Hematopoietic multipotent progenitor cell treated with erythropoietin and hydrocortisone succinate and interleukin-3 and kit ligand, for 6 days (in vitro differentiated cells): Measurements from ENCODE around the gene DAND5.
"Not testable (repeated sequence)": the region's sequence is repeated elsewhere in the genome, so short reads cannot be mapped to it uniquely, and the experiment has no call there.

ENCODE experiments used
- DNase-seq: peaks from one replicate; pipeline ENCODE4 v3.0.0-alpha.2; 2015

DAND5 gene

GRCh38 chr19:12967907-12968306 lies 1.5 kb upstream of the DAND5 start:
- DNase-seq: no peak

GRCh38 chr19:12970070-12970820 lies 869 bp downstream of the DAND5 start:
- DNase-seq: no peak

GRCh38 chr19:12973236-12973635 lies 3.9 kb downstream of the DAND5 start:
- DNase-seq: no peak

- peak; percentile 74 for DNase-seq
Measured at GRCh38 chr19:12974301-12975220, 5.2 kb downstream of the DAND5 start.

GRCh38 chr19:12975221-12975741 lies 5.9 kb downstream of the DAND5 start:
- DNase-seq: no peak

GRCh38 chr19:12976109-12976508 lies 6.7 kb downstream of the DAND5 start:
- DNase-seq: not testable (repeated sequence)

GRCh38 chr19:12979974-12980373 lies 10.6 kb downstream of the DAND5 start:
- no peak for DNase-seq

GRCh38 chr19:12982648-12983047 lies 13.3 kb downstream of the DAND5 start:
- no peak for DNase-seq

GRCh38 chr19:12983091-12983490 lies 13.7 kb downstream of the DAND5 start:
- no peak for DNase-seq

GRCh38 chr19:12983542-12984142 lies 14.3 kb downstream of the DAND5 start:
- peak; percentile 83 for DNase-seq

- peak; percentile 46 for DNase-seq
Measured at GRCh38 chr19:12984143-12984627, 14.8 kb downstream of the DAND5 start.

- DNase-seq: no peak
Measured at GRCh38 chr19:12984683-12985048, 15.3 kb downstream of the DAND5 start.

- no peak for DNase-seq
Measured at GRCh38 chr19:12985049-12985776, 15.8 kb downstream of the DAND5 start.

GRCh38 chr19:12986726-12987125 lies 17.4 kb downstream of the DAND5 start:
- no peak for DNase-seq

GRCh38 chr19:12987190-12987589 lies 17.8 kb downstream of the DAND5 start:
- DNase-seq: no peak

- no peak for DNase-seq
Measured at GRCh38 chr19:12987781-12988180, 18.4 kb downstream of the DAND5 start.

GRCh38 chr19:12990431-12990830 lies 21.1 kb downstream of the DAND5 start:
- no peak for DNase-seq

GRCh38 chr19:12990853-12991252 lies 21.5 kb downstream of the DAND5 start:
- DNase-seq: no peak

GRCh38 chr19:12991296-12991695 lies 21.9 kb downstream of the DAND5 start:
- no peak for DNase-seq

- DNase-seq: no peak
Measured at GRCh38 chr19:12992729-12993128, 23.4 kb downstream of the DAND5 start.

- DNase-seq: no peak
Measured at GRCh38 chr19:12993562-12993961, 24.2 kb downstream of the DAND5 start.
